ENCODE results near the gene FBN1. TPM values are rescaled to one million over a fixed set of nuclear protein-coding genes. Genes with fewer than 3 reads are reported as not detected.

The FBN1 gene
- total RNA-seq, 1 experiment from 2014 or later: 1.1 TPM

GRCh38 chr15:48435321-48435720 is 210.2 kb downstream of the FBN1 start:
- CTCF ChIA-PET: no interaction called here
- no peaks in the 10 kb centered on the region for H3K36me3 Mint-ChIP-seq (ENCODE audit: insufficient read depth, unreplicated experiment)
- intact Hi-C loops (cut with micrococcal nuclease; ENCODE audit: unreplicated experiment): no loop called here

GRCh38 chr15:48433226-48433886 is 212.2 kb downstream of the FBN1 start:
- intact Hi-C loops (cut with micrococcal nuclease; ENCODE audit: unreplicated experiment): no loop called here
- no peaks in the 10 kb centered on the region for H3K9me3 Mint-ChIP-seq (ENCODE audit: low read depth, unreplicated experiment)
- no peaks in the 10 kb centered on the region for H3K27me3 Mint-ChIP-seq (ENCODE audit: unreplicated experiment)
- H3K4me3 Mint-ChIP-seq (ENCODE audit: low read depth, unreplicated experiment): no peak overlapping the region
- no TSS peak for BruUV-seq (replicated peaks)
- no peaks in the 10 kb centered on the region for H3K4me1 Mint-ChIP-seq (ENCODE audit: low read depth, unreplicated experiment)
- H3K36me3 Mint-ChIP-seq (ENCODE audit: insufficient read depth, unreplicated experiment): no peaks in the 10 kb centered on the region
- CTCF ChIA-PET: no interaction called here
- TF ChIP-seq CTCF (IDR thresholded peaks at IDR 0.05; ENCODE audit: unreplicated experiment): no peak
- no peak for DNase-seq
- no peak overlapping the region for H3K27ac Mint-ChIP-seq (ENCODE audit: unreplicated experiment)

More at GRCh38 chr15:48435321-48435720, 210.2 kb downstream of the FBN1 start:
- no peaks in the 10 kb centered on the region for H3K9me3 Mint-ChIP-seq (ENCODE audit: low read depth, unreplicated experiment)
- no peak overlapping the region for H3K4me3 Mint-ChIP-seq (ENCODE audit: low read depth, unreplicated experiment)
- no TSS peak for BruUV-seq (replicated peaks)
- H3K4me1 Mint-ChIP-seq (ENCODE audit: low read depth, unreplicated experiment): no peaks in the 10 kb centered on the region
- no peak for DNase-seq
- no peak for TF ChIP-seq CTCF (IDR thresholded peaks at IDR 0.05; ENCODE audit: unreplicated experiment)
- no peaks in the 10 kb centered on the region for H3K27me3 Mint-ChIP-seq (ENCODE audit: unreplicated experiment)
- H3K27ac Mint-ChIP-seq (ENCODE audit: unreplicated experiment): no peak overlapping the region

- Mint-ChIP-seq H3K27me3 (ENCODE audit: unreplicated experiment) (no peaks in the 10 kb centered on the region), H3K36me3 (ENCODE audit: insufficient read depth, unreplicated experiment) (no peaks in the 10 kb centered on the region), H3K27ac (ENCODE audit: unreplicated experiment) (no peak overlapping the region), H3K9me3 (ENCODE audit: low read depth, unreplicated experiment) (no peaks in the 10 kb centered on the region), H3K4me1 (ENCODE audit: low read depth, unreplicated experiment) (no peaks in the 10 kb centered on the region), H3K4me3 (ENCODE audit: low read depth, unreplicated experiment) (no peak overlapping the region)
- intact Hi-C loops (cut with micrococcal nuclease; ENCODE audit: unreplicated experiment): no loop called here
- no peak for TF ChIP-seq CTCF (IDR thresholded peaks at IDR 0.05; ENCODE audit: unreplicated experiment)
- BruUV-seq (replicated peaks): no TSS peak
- no peak for DNase-seq
- CTCF ChIA-PET: no interaction called here
Observed at GRCh38 chr15:48432688-48433087, 212.8 kb downstream of the FBN1 start.

GRCh38 chr15:48427960-48428547 is 217.5 kb downstream of the FBN1 start:
- intact Hi-C loops (cut with micrococcal nuclease; ENCODE audit: unreplicated experiment): no loop called here
- DNase-seq: no peak
- no peaks in the 10 kb centered on the region for H3K4me1 Mint-ChIP-seq (ENCODE audit: low read depth, unreplicated experiment)

More at GRCh38 chr15:48427960-48428547, 217.5 kb downstream of the FBN1 start:
- H3K4me3 Mint-ChIP-seq (ENCODE audit: low read depth, unreplicated experiment): no peak overlapping the region
- H3K36me3 Mint-ChIP-seq (ENCODE audit: insufficient read depth, unreplicated experiment): no peaks in the 10 kb centered on the region
- BruUV-seq (replicated peaks): no TSS peak
- TF ChIP-seq CTCF (IDR thresholded peaks at IDR 0.05; ENCODE audit: unreplicated experiment): no peak
- no peaks in the 10 kb centered on the region for H3K27me3 Mint-ChIP-seq (ENCODE audit: unreplicated experiment)
- CTCF ChIA-PET: no interaction called here
- H3K27ac Mint-ChIP-seq (ENCODE audit: unreplicated experiment): no peak overlapping the region
- H3K9me3 Mint-ChIP-seq (ENCODE audit: low read depth, unreplicated experiment): no peaks in the 10 kb centered on the region
